ENCODE results near the gene MINDY4. TPM values are rescaled to one million over a fixed set of nuclear protein-coding genes. Genes with fewer than 3 reads are reported as not detected.

The MINDY4 gene
- total RNA-seq, 1 donor from 2014 or later: 3.8 TPM

DNA sequence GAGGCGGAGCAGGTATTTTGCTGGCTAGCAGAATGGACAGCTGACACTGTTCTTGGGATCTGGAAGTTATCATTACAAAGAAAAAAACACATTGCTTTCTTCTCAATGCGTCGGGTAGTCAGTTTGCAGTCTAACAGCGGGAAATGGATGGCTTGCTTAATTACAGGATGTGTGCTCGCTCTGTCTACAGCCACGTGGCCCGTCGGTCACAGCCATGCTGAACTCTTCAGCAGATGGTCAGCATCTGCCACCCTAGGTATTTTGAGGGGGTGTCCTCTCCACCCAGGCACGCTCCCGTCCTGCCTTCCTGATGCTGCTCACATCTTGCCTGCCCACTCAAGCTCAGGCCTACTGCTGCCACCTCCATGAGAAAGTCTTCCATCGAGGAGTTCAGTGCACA is 39.6 kb upstream of the MINDY4 start:
- Histone ChIP-seq H3K4me3 (no peak overlapping the region), H3K27ac (replicated peaks) (no peak overlapping the region), H3K36me3 (no peaks in the 10 kb centered on the region), H3K27me3 (ENCODE audit: low read depth) (peaks cover 30% of the 10 kb centered on the region), H3K4me1 (no peaks in the 10 kb centered on the region), H3K9me3 (replicated peaks) (no peaks in the 10 kb centered on the region)
- TF ChIP-seq CTCF (IDR thresholded peaks at IDR 0.05; ENCODE audit: borderline replicate concordance): no peak
- intact Hi-C loops (cut with micrococcal nuclease): loop anchor here (10.0 kb wide), 1 partner anchor 107 kb away; no protein-coding TSS in a partner anchor
- no peak for DNase-seq

DNA sequence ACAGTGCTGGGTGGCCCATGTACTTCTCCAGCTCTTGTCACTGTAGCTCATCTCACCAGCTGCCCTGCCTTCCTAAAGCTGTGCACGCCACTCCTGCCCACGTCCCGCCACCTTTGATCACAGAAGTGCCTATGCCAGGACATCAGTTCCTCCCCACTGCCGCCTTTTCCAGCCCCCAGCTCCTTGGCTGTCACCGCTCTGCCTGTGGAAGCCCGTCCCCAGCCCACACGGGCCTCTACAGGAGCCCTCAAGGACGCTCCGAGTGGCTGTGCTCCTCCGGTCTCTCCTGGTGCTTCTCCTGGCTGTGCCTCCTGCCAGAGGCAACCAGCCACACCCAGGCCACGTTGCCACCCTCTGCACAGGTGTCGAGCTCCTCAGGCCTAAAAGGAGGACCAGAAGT is 38.6 kb upstream of the MINDY4 start:
- Histone ChIP-seq H3K36me3 (no peaks in the 10 kb centered on the region), H3K4me1 (no peaks in the 10 kb centered on the region), H3K27me3 (ENCODE audit: low read depth) (peaks cover 30% of the 10 kb centered on the region), H3K27ac (replicated peaks) (no peak overlapping the region), H3K9me3 (replicated peaks) (no peaks in the 10 kb centered on the region), H3K4me3 (no peak overlapping the region)
- TF ChIP-seq CTCF (IDR thresholded peaks at IDR 0.05; ENCODE audit: borderline replicate concordance): no peak
- intact Hi-C loops (cut with micrococcal nuclease): loop anchor here (10.0 kb wide), 1 partner anchor 108 kb away; no protein-coding TSS in a partner anchor
- DNase-seq: no peak

- no peak for DNase-seq
- intact Hi-C loops (cut with micrococcal nuclease): loop anchor here (10.0 kb wide), 1 partner anchor 108 kb away; no protein-coding TSS in a partner anchor
- Histone ChIP-seq H3K4me3 (no peak overlapping the region), H3K27me3 (ENCODE audit: low read depth) (peaks cover 30% of the 10 kb centered on the region), H3K36me3 (no peaks in the 10 kb centered on the region), H3K27ac (replicated peaks) (no peak overlapping the region), H3K4me1 (no peaks in the 10 kb centered on the region), H3K9me3 (replicated peaks) (no peaks in the 10 kb centered on the region)
- TF ChIP-seq CTCF (IDR thresholded peaks at IDR 0.05; ENCODE audit: borderline replicate concordance): no peak
Measured at GRCh38 chr7:30733216-30733615, 38.0 kb upstream of the MINDY4 start.

- intact Hi-C loops (cut with micrococcal nuclease): loop anchor here (10.0 kb wide), 1 partner anchor 109 kb away; no protein-coding TSS in a partner anchor
- Histone ChIP-seq H3K27ac (replicated peaks) (no peak overlapping the region), H3K4me3 (no peak overlapping the region), H3K4me1 (no peaks in the 10 kb centered on the region), H3K27me3 (ENCODE audit: low read depth) (peaks cover 30% of the 10 kb centered on the region), H3K36me3 (no peaks in the 10 kb centered on the region), H3K9me3 (replicated peaks) (no peaks in the 10 kb centered on the region)
- no peak for DNase-seq
- TF ChIP-seq CTCF (IDR thresholded peaks at IDR 0.05; ENCODE audit: borderline replicate concordance): no peak
Measured at GRCh38 chr7:30733691-30734090, 37.5 kb upstream of the MINDY4 start.

GRCh38 chr7:30734497-30734896 is 36.7 kb upstream of the MINDY4 start:
- Histone ChIP-seq H3K4me1 (no peaks in the 10 kb centered on the region), H3K4me3 (no peak overlapping the region), H3K27me3 (ENCODE audit: low read depth) (peaks cover 30% of the 10 kb centered on the region), H3K27ac (replicated peaks) (no peak overlapping the region), H3K36me3 (no peaks in the 10 kb centered on the region), H3K9me3 (replicated peaks) (no peaks in the 10 kb centered on the region)
- DNase-seq: no peak
- intact Hi-C loops (cut with micrococcal nuclease): loop anchor here (10.0 kb wide), 1 partner anchor 110 kb away; no protein-coding TSS in a partner anchor
- no peak for TF ChIP-seq CTCF (IDR thresholded peaks at IDR 0.05; ENCODE audit: borderline replicate concordance)
